GM18858 (cell line): Measurements from ENCODE around the gene CAVIN2.

Experiments used
- ATAC-seq: cut with Tn5 transposase; IDR thresholded peaks from one replicate; pipeline ENCODE4 v1.9.1; 2021; ENCODE audit not compliant: unreplicated experiment

Gene CAVIN2

DNA sequence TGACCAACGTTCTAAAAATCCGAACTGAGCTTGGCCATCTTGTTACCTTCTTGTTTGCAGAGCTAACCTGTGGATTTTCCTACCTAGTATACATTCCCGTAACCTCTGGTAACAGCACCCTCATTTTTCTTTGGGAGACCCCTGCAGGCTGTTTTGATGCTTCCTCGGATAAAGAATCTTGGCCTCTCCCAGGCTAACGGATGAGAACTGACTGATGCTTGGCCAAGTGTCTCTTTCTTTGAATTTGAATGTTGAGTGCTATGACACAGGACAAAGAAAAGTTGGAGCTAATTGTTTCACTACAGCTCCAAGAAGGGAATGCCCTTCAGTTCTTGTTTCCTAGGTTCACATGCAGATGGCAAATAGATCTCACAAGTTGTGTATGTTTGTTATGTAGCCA lies 19.3 kb upstream of the CAVIN2 start:
- ATAC-seq: no peak

DNA sequence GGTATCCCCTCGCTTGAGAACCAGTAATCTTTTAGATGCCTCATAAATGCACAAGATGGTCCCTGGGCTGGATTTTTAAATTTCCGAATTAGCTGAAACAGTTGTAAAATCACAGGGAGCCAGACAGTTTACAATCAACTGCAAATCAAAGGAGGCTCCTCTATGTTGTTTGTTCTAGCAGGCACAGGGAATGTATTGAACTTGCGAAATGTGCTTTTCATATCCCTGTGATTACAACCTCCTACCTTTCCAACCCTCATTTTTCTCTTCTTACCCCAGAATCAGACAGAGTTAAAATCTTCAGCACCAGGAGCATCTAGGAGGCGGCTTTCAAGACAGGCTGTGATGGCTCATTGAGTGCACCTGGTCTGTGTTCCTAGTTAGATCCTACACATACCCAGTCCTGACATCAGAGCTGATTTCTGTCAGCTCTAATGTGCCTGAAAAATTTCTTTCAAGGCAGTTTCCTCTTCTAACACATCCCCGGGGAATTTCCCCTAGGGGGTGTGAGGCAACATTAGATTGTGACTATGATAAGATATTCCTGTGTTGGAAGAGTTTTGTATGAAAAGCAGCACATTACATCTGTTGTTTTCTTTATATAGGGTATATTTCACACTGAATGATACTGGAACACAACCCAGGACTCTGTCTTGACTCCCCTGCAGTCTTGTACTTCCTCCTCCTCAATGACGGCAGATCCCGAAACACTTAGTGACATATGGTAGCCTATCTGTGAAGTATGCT lies 17.9 kb upstream of the CAVIN2 start:
- ATAC-seq: no peak

DNA sequence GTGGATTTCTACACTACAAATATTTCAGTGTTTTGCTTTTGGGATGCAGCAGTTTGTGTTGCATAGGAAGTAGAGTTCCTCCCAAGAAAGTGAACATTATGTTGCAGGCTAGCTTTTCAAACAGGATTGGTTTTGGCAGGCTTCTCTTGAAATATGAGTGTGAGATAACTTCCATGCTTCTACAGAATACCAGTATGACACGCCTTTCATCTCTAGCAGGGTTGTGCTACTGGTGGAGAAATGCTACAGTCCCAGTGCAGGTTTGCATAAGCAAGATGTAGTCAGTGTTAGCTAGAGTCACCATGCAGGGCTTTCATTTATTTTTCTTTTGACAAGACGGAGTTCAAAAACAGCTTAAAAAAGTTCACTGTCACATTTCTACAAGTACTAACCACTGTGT lies 17.1 kb upstream of the CAVIN2 start:
- ATAC-seq: no peak

- ATAC-seq: no peak
Measured at GRCh38 chr2:191862156-191862775, 15.4 kb upstream of the CAVIN2 start.

DNA sequence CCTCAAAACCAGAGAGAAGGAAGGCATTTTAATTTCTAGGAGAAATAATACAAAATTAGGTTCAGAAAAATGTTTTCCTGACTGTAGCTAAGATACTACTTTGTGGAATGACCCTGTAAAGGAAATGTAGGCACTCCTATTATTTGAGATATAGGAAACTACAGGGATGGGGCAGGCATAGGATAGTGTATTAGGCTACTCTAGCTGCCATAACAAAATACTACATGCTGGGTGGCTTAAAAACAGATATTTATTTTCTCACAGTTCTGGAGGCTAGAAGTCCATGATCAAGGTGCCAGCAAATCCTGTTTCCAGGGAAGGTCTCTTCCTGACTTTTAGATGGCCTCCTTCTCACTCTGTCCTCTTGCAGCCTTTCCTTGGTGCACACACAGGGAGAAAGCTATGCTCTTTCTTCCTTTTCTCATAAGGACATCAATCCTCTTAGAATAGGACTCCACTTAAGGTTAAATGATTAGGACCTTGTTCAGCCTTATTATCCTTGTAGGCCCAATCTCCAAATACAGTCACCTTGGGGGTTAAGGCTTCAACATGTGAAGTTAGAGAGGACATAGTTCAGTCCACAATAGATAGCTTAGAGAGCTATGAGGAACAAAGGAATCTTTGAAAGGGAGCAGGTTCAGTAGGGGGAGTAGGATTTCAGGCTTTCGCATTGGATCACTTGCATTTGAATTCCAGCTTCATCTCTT lies 14.0 kb upstream of the CAVIN2 start:
- no peak for ATAC-seq

DNA sequence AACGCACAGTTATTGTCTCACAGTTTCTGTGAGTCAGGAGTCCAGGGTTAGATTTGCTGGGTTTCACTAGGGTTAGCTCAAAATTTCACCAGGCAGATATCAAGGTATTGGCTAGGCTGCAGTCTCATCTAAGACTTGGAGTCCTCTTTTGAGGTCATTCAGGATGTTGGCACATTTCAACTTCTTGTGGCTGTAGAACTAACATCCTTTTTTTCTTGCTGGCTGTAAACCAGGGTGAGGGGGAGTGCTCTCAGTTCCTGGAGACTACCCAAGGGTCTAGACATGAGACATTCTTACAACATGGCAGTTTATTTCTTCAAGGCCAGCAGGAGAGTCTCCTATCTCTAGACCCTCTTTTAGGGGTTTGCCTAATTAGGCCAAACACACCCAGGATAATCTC lies 12.8 kb upstream of the CAVIN2 start:
- no peak for ATAC-seq

GRCh38 chr2:191857886-191858285 lies 11.0 kb upstream of the CAVIN2 start:
- no peak for ATAC-seq

- ATAC-seq: no peak
Measured at GRCh38 chr2:191857259-191857805, 10.4 kb upstream of the CAVIN2 start.

DNA sequence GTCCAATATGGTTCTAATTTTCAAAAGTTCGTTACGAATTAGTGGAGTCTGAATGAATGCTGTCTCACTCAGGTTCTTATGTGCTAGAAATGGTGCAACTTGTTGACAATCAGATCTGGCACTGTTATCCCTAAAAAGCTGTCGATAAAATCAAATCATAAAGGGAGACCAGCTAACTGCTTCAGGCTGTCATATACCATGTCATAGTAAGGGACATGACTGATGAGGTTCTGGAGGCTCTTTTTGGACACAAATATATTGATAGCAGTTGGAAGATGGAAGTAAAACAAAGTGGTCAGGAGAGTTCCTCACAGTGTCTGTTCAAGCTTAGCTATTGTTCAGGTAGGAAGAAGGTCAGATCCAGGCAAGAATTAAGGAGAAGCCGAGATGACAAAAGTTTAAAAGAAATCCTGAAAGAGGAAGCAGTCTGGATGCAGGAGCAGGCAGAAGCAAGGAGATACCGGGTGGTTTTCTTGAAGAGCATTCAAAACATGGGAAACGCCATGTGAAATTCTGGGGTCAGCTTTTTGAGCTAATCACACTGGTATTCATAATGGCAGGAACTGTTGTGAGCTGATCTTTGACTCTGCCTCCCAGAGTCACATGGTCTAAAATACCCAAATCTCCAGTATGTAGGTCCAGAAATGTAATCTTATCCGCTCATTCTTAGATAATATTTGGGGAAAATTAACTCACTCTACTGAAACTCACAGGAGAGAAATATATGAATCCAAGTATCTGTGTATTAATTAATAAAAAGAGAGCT lies 9.4 kb upstream of the CAVIN2 start:
- no peak for ATAC-seq

- no peak for ATAC-seq
Measured at GRCh38 chr2:191855382-191855781, 8.5 kb upstream of the CAVIN2 start.

DNA sequence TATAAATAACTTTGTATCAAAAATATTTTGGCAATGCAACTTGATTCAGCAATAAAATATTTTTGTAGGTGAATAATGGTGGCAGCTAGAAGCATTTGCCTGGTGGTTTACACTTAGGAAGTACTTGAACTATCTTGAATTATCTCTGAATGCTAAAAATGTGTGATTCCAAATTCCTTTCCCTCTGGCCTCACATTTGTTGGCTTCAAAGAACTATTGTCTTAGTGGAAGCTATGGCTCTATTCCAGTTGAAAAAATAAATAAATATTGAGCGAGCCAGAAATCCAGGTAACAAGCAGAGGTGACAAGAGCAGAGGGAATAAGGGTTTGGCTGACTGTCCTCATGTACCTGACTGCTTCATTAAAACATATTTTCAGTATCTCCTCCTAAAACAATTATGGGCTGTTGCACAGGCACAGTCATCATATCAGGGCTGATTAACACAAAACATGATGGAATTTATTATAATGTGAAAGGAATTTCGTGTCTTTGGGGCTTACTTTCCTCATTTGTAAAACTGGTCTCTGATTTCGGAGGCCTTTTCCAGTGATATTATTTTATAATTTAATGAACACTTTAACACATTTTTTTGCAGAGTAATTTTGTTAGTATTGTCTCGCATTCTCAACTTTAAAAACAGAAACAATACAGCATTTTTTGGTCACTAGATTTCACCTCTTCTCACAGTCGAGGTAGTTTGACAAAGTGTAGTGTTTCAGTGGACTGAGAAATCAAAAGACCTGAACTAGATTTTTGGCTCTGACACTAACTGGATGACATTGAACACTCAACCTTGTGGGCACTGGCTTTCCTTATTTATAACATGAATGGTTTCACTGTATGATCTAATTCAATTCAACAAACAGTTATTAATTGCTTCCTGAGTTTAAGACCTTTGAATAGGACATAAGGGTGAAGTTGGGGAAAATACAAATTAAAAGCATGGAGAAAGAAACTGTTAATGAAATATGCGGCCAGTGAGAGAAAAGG lies 7.8 kb upstream of the CAVIN2 start:
- no peak for ATAC-seq

DNA sequence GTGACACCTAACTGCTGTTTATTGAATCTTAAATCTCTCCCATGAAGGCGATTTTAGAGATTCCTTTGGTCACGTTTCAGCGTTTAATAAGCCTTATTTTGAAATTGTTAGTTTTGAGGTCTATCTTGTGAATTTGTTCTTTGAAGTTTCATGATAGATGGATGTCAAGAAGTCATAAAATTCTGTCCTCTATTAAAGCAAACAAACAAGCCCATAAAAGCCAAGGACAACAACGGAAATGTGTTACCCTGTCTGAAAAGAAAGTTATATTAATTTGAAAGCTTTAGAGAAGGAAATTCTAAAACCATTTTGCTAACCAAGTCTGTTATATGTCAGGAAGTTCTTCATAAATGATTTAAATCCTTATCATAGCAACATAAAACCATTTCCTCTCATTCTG lies 7.0 kb upstream of the CAVIN2 start:
- no peak for ATAC-seq

GRCh38 chr2:191851158-191851557 lies 4.3 kb upstream of the CAVIN2 start:
- no peak for ATAC-seq

DNA sequence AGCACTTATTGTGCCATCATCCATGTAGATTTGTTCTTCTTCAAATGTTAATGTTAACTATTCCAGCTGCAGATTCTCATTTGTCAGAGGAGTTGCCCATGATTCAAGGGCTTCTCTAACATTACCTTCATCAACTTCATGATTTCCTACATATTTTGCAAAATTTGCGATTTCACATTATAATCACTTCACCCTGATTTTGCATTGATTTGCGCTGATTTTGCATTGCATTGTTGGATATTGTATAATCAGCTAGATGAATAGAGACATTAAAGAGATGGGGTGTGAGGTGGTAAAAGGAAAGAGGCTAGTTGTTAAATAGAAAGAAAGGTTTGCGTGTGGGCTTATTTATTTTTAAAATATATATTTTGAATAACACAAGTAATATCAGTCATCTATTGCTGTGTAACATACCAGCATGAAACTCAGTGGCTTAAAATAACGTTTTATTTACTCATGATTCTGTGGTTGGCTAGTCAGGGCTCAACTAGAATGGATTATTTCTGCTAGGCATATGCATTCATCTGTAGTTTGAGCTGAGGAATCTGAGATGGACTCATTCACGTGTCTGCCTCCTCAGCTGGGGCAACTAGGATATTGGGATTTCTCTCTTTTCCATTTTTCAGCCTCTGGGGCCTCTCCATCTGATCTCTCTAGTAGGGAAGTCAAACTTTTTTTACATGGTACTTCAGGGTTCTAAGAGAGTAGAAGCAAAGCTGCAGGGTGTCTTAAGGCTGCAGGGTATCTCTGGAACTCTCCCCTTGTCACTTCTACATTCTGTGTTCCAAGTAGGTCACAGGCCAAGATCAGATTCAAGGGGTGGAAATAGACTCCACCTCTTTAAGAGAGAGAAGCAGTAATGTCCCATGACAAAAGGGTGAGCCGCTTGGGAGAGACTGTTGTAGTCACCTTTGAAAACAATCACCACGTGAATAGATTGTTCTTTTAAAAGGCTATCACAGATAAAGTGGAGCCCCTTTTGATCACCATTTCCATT lies 2.2 kb upstream of the CAVIN2 start:
- no peak for ATAC-seq

DNA sequence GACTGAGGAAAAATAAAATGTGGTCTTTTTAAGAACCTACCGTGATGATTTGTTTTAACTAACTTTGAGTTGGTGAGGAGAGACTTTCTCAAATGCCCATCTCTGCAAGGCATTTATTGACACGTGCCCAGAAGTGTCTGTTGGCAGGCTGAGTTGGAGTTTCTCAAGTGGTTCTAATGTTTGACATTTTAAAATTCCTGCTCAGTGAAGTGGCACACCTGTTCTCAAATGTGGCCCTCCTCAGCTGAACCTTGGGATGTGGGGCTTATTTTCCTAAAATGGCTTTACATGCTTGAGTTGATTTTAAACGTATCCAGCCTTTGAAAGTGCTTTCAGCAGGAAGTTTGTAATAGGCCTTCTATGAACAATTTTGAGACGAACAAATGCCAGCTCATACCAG lies 876 bp upstream of the CAVIN2 start:
- ATAC-seq: no peak

- no peak for ATAC-seq
Measured at GRCh38 chr2:191845876-191846514, 893 bp downstream of the CAVIN2 start.

GRCh38 chr2:191845248-191845715 lies 1.6 kb downstream of the CAVIN2 start:
- no peak for ATAC-seq

- no peak for ATAC-seq
Measured at GRCh38 chr2:191844706-191845105, 2.2 kb downstream of the CAVIN2 start.
